ENCODE measurements around the gene SQOR.

SQOR gene

GRCh38 chr15:45669422-45669821, 34.6 kb downstream of the SQOR start:
- no peak overlapping the region for H3K9ac ChIP-seq (ENCODE audit: low read depth in 1 of 2, low read length in 2 of 2)
- no peaks in the 10 kb centered on the region for H3K27me3 ChIP-seq (ENCODE audit: control insufficient read depth in 1 of 2, insufficient read depth in 2 of 2, low read length in 2 of 2)
- H3K9me3 ChIP-seq (ENCODE audit: control insufficient read depth in 1 of 2, low read length in 2 of 2): no peaks in the 10 kb centered on the region
- no peaks in the 10 kb centered on the region for H3K4me1 ChIP-seq (ENCODE audit: control insufficient read depth in 1 of 2, insufficient read depth in 2 of 2, low read length in 2 of 2)
- no peak overlapping the region for H3K4me3 ChIP-seq (ENCODE audit: low read depth in 1 of 2, low read length in 2 of 2)
- no peak overlapping the region for H3K27ac ChIP-seq (ENCODE audit: low read depth, low read length)
- H3K36me3 ChIP-seq (ENCODE audit: control insufficient read depth in 1 of 2, insufficient read depth in 2 of 2, low read length in 2 of 2): peaks cover 23 to 47% of the 10 kb centered on the region in 2 donors

GRCh38 chr15:45670091-45670490, 35.3 kb downstream of the SQOR start:
- no peaks in the 10 kb centered on the region for H3K27me3 ChIP-seq (ENCODE audit: control insufficient read depth in 1 of 2, insufficient read depth in 2 of 2, low read length in 2 of 2)
- H3K4me3 ChIP-seq (ENCODE audit: low read depth in 1 of 2, low read length in 2 of 2): no peak overlapping the region
- no peaks in the 10 kb centered on the region for H3K9me3 ChIP-seq (ENCODE audit: control insufficient read depth in 1 of 2, low read length in 2 of 2)
- H3K4me1 ChIP-seq (ENCODE audit: control insufficient read depth in 1 of 2, insufficient read depth in 2 of 2, low read length in 2 of 2): no peaks in the 10 kb centered on the region
- peaks cover 23 to 49% of the 10 kb centered on the region in 2 donors for H3K36me3 ChIP-seq (ENCODE audit: control insufficient read depth in 1 of 2, insufficient read depth in 2 of 2, low read length in 2 of 2)
- H3K9ac ChIP-seq (ENCODE audit: low read depth in 1 of 2, low read length in 2 of 2): no peak overlapping the region
- no peak overlapping the region for H3K27ac ChIP-seq (ENCODE audit: low read depth, low read length)

GRCh38 chr15:45670511-45670910, 35.7 kb downstream of the SQOR start:
- H3K36me3 ChIP-seq (ENCODE audit: control insufficient read depth in 1 of 2, insufficient read depth in 2 of 2, low read length in 2 of 2): peaks cover 23 to 52% of the 10 kb centered on the region in 2 donors
- no peaks in the 10 kb centered on the region for H3K9me3 ChIP-seq (ENCODE audit: control insufficient read depth in 1 of 2, low read length in 2 of 2)
- H3K4me3 ChIP-seq (ENCODE audit: low read depth in 1 of 2, low read length in 2 of 2): no peak overlapping the region
- no peak overlapping the region for H3K9ac ChIP-seq (ENCODE audit: low read depth in 1 of 2, low read length in 2 of 2)
- no peaks in the 10 kb centered on the region for H3K27me3 ChIP-seq (ENCODE audit: control insufficient read depth in 1 of 2, insufficient read depth in 2 of 2, low read length in 2 of 2)
- H3K27ac ChIP-seq (ENCODE audit: low read depth, low read length): no peak overlapping the region
- H3K4me1 ChIP-seq (ENCODE audit: control insufficient read depth in 1 of 2, insufficient read depth in 2 of 2, low read length in 2 of 2): no peaks in the 10 kb centered on the region

- Histone ChIP-seq H3K27me3 (ENCODE audit: control insufficient read depth in 1 of 2, insufficient read depth in 2 of 2, low read length in 2 of 2) (no peaks in the 10 kb centered on the region), H3K9me3 (ENCODE audit: control insufficient read depth in 1 of 2, low read length in 2 of 2) (no peaks in the 10 kb centered on the region), H3K4me1 (ENCODE audit: control insufficient read depth in 1 of 2, insufficient read depth in 2 of 2, low read length in 2 of 2) (no peaks in the 10 kb centered on the region), H3K9ac (ENCODE audit: low read depth in 1 of 2, low read length in 2 of 2) (no peak overlapping the region), H3K4me3 (ENCODE audit: low read depth in 1 of 2, low read length in 2 of 2) (no peak overlapping the region), H3K36me3 (ENCODE audit: control insufficient read depth in 1 of 2, insufficient read depth in 2 of 2, low read length in 2 of 2) (peaks cover 25 to 75% of the 10 kb centered on the region in 2 donors), H3K27ac (ENCODE audit: low read depth, low read length) (no peak overlapping the region)
Observed at GRCh38 chr15:45674677-45675076, 39.8 kb downstream of the SQOR start.

GRCh38 chr15:45677797-45678196, 43.0 kb downstream of the SQOR start:
- Histone ChIP-seq H3K9ac (ENCODE audit: low read depth in 1 of 2, low read length in 2 of 2) (no peak overlapping the region), H3K27ac (ENCODE audit: low read depth, low read length) (no peak overlapping the region), H3K4me3 (ENCODE audit: low read depth in 1 of 2, low read length in 2 of 2) (no peak overlapping the region), H3K36me3 (ENCODE audit: control insufficient read depth in 1 of 2, insufficient read depth in 2 of 2, low read length in 2 of 2) (peaks cover 29 to 79% of the 10 kb centered on the region in 2 donors), H3K27me3 (ENCODE audit: control insufficient read depth in 1 of 2, insufficient read depth in 2 of 2, low read length in 2 of 2) (no peaks in the 10 kb centered on the region), H3K9me3 (ENCODE audit: control insufficient read depth in 1 of 2, low read length in 2 of 2) (no peaks in the 10 kb centered on the region), H3K4me1 (ENCODE audit: control insufficient read depth in 1 of 2, insufficient read depth in 2 of 2, low read length in 2 of 2) (no peaks in the 10 kb centered on the region)

- Histone ChIP-seq H3K27ac (ENCODE audit: low read depth, low read length) (no peak overlapping the region), H3K9me3 (ENCODE audit: control insufficient read depth in 1 of 2, low read length in 2 of 2) (no peaks in the 10 kb centered on the region), H3K9ac (ENCODE audit: low read depth in 1 of 2, low read length in 2 of 2) (no peak overlapping the region), H3K4me1 (ENCODE audit: control insufficient read depth in 1 of 2, insufficient read depth in 2 of 2, low read length in 2 of 2) (no peaks in the 10 kb centered on the region), H3K4me3 (ENCODE audit: low read depth in 1 of 2, low read length in 2 of 2) (no peak overlapping the region), H3K36me3 (ENCODE audit: control insufficient read depth in 1 of 2, insufficient read depth in 2 of 2, low read length in 2 of 2) (peaks cover 28 to 79% of the 10 kb centered on the region in 2 donors), H3K27me3 (ENCODE audit: control insufficient read depth in 1 of 2, insufficient read depth in 2 of 2, low read length in 2 of 2) (no peaks in the 10 kb centered on the region)
Observed at GRCh38 chr15:45678459-45679178, 43.8 kb downstream of the SQOR start.

GRCh38 chr15:45684533-45684932, 49.7 kb downstream of the SQOR start:
- no peak overlapping the region for H3K9ac ChIP-seq (ENCODE audit: low read depth in 1 of 2, low read length in 2 of 2)
- H3K4me1 ChIP-seq (ENCODE audit: control insufficient read depth in 1 of 2, insufficient read depth in 2 of 2, low read length in 2 of 2): no peaks in the 10 kb centered on the region
- no peaks in the 10 kb centered on the region for H3K9me3 ChIP-seq (ENCODE audit: control insufficient read depth in 1 of 2, low read length in 2 of 2)
- peaks cover 36 to 72% of the 10 kb centered on the region in 2 donors for H3K36me3 ChIP-seq (ENCODE audit: control insufficient read depth in 1 of 2, insufficient read depth in 2 of 2, low read length in 2 of 2)
- no peak overlapping the region for H3K4me3 ChIP-seq (ENCODE audit: low read depth in 1 of 2, low read length in 2 of 2)
- no peak overlapping the region for H3K27ac ChIP-seq (ENCODE audit: low read depth, low read length)
- no peaks in the 10 kb centered on the region for H3K27me3 ChIP-seq (ENCODE audit: control insufficient read depth in 1 of 2, insufficient read depth in 2 of 2, low read length in 2 of 2)

- no peaks in the 10 kb centered on the region for H3K9me3 ChIP-seq (ENCODE audit: control insufficient read depth in 1 of 2, low read length in 2 of 2)
- no peaks in the 10 kb centered on the region for H3K4me1 ChIP-seq (ENCODE audit: control insufficient read depth in 1 of 2, insufficient read depth in 2 of 2, low read length in 2 of 2)
- H3K27ac ChIP-seq (ENCODE audit: low read depth, low read length): no peak overlapping the region
- H3K9ac ChIP-seq (ENCODE audit: low read depth in 1 of 2, low read length in 2 of 2): no peak overlapping the region
- no peaks in the 10 kb centered on the region for H3K27me3 ChIP-seq (ENCODE audit: control insufficient read depth in 1 of 2, insufficient read depth in 2 of 2, low read length in 2 of 2)
- peaks cover 39 to 70% of the 10 kb centered on the region in 2 donors for H3K36me3 ChIP-seq (ENCODE audit: control insufficient read depth in 1 of 2, insufficient read depth in 2 of 2, low read length in 2 of 2)
- H3K4me3 ChIP-seq (ENCODE audit: low read depth in 1 of 2, low read length in 2 of 2): no peak overlapping the region
Observed at GRCh38 chr15:45689616-45690015, 54.8 kb downstream of the SQOR start.

GRCh38 chr15:45690581-45691260, 55.9 kb downstream of the SQOR start:
- no peaks in the 10 kb centered on the region for H3K4me1 ChIP-seq (ENCODE audit: control insufficient read depth in 1 of 2, insufficient read depth in 2 of 2, low read length in 2 of 2)
- H3K9me3 ChIP-seq (ENCODE audit: control insufficient read depth in 1 of 2, low read length in 2 of 2): no peaks in the 10 kb centered on the region
- no peak overlapping the region for H3K9ac ChIP-seq (ENCODE audit: low read depth in 1 of 2, low read length in 2 of 2)
- H3K27ac ChIP-seq (ENCODE audit: low read depth, low read length): no peak overlapping the region
- H3K36me3 ChIP-seq (ENCODE audit: control insufficient read depth in 1 of 2, insufficient read depth in 2 of 2, low read length in 2 of 2): peaks cover 29 to 60% of the 10 kb centered on the region in 2 donors
- no peaks in the 10 kb centered on the region for H3K27me3 ChIP-seq (ENCODE audit: control insufficient read depth in 1 of 2, insufficient read depth in 2 of 2, low read length in 2 of 2)
- no peak overlapping the region for H3K4me3 ChIP-seq (ENCODE audit: low read depth in 1 of 2, low read length in 2 of 2)

GRCh38 chr15:45701108-45701507, 66.3 kb downstream of the SQOR start:
- Histone ChIP-seq H3K9me3 (ENCODE audit: control insufficient read depth in 1 of 2, low read length in 2 of 2) (no peaks in the 10 kb centered on the region), H3K4me3 (ENCODE audit: low read depth in 1 of 2, low read length in 2 of 2) (no peak overlapping the region), H3K9ac (ENCODE audit: low read depth in 1 of 2, low read length in 2 of 2) (no peak overlapping the region), H3K27ac (ENCODE audit: low read depth, low read length) (no peak overlapping the region), H3K4me1 (ENCODE audit: control insufficient read depth in 1 of 2, insufficient read depth in 2 of 2, low read length in 2 of 2) (peaks cover 0 to 8% of the 10 kb centered on the region in 2 donors), H3K36me3 (ENCODE audit: control insufficient read depth in 1 of 2, insufficient read depth in 2 of 2, low read length in 2 of 2) (no peaks in the 10 kb centered on the region), H3K27me3 (ENCODE audit: control insufficient read depth in 1 of 2, insufficient read depth in 2 of 2, low read length in 2 of 2) (peaks cover 0 to 7% of the 10 kb centered on the region in 2 donors)
